SK-N-SH treated with all-trans-retinoic acid at 6 μM for 48 hours (cell line): ENCODE results near the gene KRT1.

Source experiments
- ATAC-seq: fragments of 200-7000 bp; cut with Tn5 transposase; 3 replicates; pipeline ENCODE4 v1.9.1; 2020; ENCODE audit warnings: mild to moderate bottlenecking, moderate library complexity
- ARNTL ChIP-seq: fragments of 450-650 bp; formaldehyde crosslinking; IDR thresholded peaks from 2 replicates; pipeline ENCODE4 v1.5.0; 2020; ENCODE audit warnings: low read depth, mild to moderate bottlenecking, moderate library complexity, borderline replicate concordance
- CSDC2 ChIP-seq: fragments of 250-450 bp; sonication (Bioruptor Pico); IDR thresholded peaks from 2 replicates; pipeline ENCODE4 v1.5.0; 2020; ENCODE audit warnings: mild to moderate bottlenecking, moderate library complexity
- GLIS3 ChIP-seq: fragments of 250-450 bp; sonication (Bioruptor Pico); IDR thresholded peaks from 2 replicates; pipeline ENCODE4 v1.5.0; 2020; ENCODE audit warnings: mild to moderate bottlenecking, moderate library complexity
- ISL1 ChIP-seq: fragments of 250-450 bp; sonication (Bioruptor Pico); IDR thresholded peaks from 2 replicates; pipeline ENCODE4 v2.1.2; 2022; ENCODE audit warnings: mild to moderate bottlenecking, moderate library complexity
- OSR1 ChIP-seq: fragments of 250-450 bp; sonication (Bioruptor Pico); IDR thresholded peaks from 2 replicates; pipeline ENCODE4 v1.8.0; 2022; ENCODE audit warnings: moderate library complexity, mild to moderate bottlenecking, inconsistent platforms
- PPARA ChIP-seq: fragments of 250-450 bp; sonication (Bioruptor Pico); IDR thresholded peaks from 2 replicates; pipeline ENCODE4 v1.5.0; 2020; ENCODE audit warnings: mild to moderate bottlenecking, borderline replicate concordance
- RARB ChIP-seq: fragments of 250-450 bp; sonication (Bioruptor Pico); IDR thresholded peaks from 2 replicates; pipeline ENCODE4 v1.8.0; 2021; ENCODE audit warnings: mild to moderate bottlenecking, moderate library complexity
- SNAI2 ChIP-seq: fragments of 250-450 bp; sonication (Bioruptor Pico); IDR thresholded peaks from 2 replicates; pipeline ENCODE4 v1.5.0; 2020; ENCODE audit warnings: mild to moderate bottlenecking, moderate library complexity
- TCF4 ChIP-seq: fragments of 250-450 bp; sonication (Bioruptor Pico); IDR thresholded peaks from 2 replicates; pipeline ENCODE4 v1.8.0; 2021; ENCODE audit warnings: mild to moderate bottlenecking, moderate library complexity, borderline replicate concordance
- ZC3H10 ChIP-seq: fragments of 250-450 bp; sonication (Bioruptor Pico); IDR thresholded peaks from 2 replicates; pipeline ENCODE4 v1.5.1; 2021; ENCODE audit warnings: mild to moderate bottlenecking, moderate library complexity
- ZFP3 ChIP-seq: fragments of 250-450 bp; sonication (Bioruptor Pico); IDR thresholded peaks from 2 replicates; pipeline ENCODE4 v1.5.0; 2020; ENCODE audit warnings: mild to moderate bottlenecking, moderate library complexity
- ZNF565 ChIP-seq: fragments of 450-650 bp; formaldehyde crosslinking; conservative IDR thresholded peaks from 2 replicates; pipeline ENCODE4 v1.5.0; 2020; ENCODE audit warnings: low read depth, mild to moderate bottlenecking, moderate library complexity
- ZNF70 ChIP-seq: fragments of 450-650 bp; formaldehyde crosslinking; IDR thresholded peaks from 2 replicates; pipeline ENCODE4 v1.5.0; 2020; ENCODE audit warnings: mild to moderate bottlenecking, moderate library complexity
- ZNF8 ChIP-seq: fragments of 450-650 bp; formaldehyde crosslinking; IDR thresholded peaks from 2 replicates; pipeline ENCODE4 v1.5.0; 2020; ENCODE audit warnings: mild to moderate bottlenecking, moderate library complexity
- TF ChIP-seq, protein P1 (sequence below): fragments of 250-450 bp; sonication (Bioruptor Pico); IDR thresholded peaks from 2 replicates; pipeline ENCODE4 v1.5.1; 2021; ENCODE audit warnings: mild to moderate bottlenecking, moderate library complexity
- TF ChIP-seq, protein P2 (sequence below): fragments of 250-450 bp; sonication (Bioruptor Pico); IDR thresholded peaks from 2 replicates; pipeline ENCODE4 v1.5.1; 2020; ENCODE audit warnings: low read depth, mild to moderate bottlenecking, moderate library complexity
- TF ChIP-seq, protein P3 (sequence below): fragments of 250-450 bp; sonication (Bioruptor Pico); IDR thresholded peaks from 2 replicates; pipeline ENCODE4 v1.8.0; 2020; ENCODE audit warnings: mild to moderate bottlenecking, moderate library complexity, borderline replicate concordance

Gene KRT1

DNA sequence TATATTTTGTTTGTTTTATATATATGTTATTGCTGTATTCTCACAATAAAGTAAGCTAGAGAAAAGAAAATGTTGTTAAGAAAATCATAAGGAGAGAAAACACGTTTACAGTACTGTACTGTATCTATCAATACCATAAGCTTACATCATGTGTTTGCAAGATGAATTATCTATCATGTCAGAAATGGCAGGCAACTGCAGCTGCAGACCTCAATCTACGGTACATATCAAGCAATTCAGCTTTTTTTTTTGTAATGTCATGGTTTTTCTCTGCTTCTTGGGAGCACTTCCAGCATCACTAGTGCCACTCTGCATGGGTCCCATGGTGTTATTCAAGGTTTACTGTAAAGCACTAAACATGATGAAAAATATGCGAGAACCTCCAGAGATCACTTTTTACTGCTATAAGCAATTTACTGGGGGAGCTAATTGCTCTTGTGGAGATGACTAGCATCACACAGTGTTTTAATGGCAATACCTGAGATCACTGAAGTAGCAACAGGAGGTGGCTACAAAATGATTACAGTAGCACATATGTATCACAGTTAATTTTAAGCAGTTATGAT lies 19.2 kb downstream of the KRT1 start:
- TF ChIP-seq ZC3H10 (CRISPR knock-in tag) (no peak), ZFP3 (no peak), RARB (CRISPR knock-in tag) (no peak), ZNF70 (CRISPR knock-in tag) (no peak), ARNTL (CRISPR knock-in tag) (no peak), GLIS3 (no peak)
- TF ChIP-seq, protein P1, sequence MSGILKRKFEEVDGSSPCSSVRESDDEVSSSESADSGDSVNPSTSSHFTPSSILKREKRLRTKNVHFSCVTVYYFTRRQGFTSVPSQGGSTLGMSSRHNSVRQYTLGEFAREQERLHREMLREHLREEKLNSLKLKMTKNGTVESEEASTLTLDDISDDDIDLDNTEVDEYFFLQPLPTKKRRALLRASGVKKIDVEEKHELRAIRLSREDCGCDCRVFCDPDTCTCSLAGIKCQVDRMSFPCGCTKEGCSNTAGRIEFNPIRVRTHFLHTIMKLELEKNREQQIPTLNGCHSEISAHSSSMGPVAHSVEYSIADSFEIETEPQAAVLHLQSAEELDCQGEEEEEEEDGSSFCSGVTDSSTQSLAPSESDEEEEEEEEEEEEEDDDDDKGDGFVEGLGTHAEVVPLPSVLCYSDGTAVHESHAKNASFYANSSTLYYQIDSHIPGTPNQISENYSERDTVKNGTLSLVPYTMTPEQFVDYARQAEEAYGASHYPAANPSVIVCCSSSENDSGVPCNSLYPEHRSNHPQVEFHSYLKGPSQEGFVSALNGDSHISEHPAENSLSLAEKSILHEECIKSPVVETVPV (CRISPR knock-in tag) = no peak
- ATAC-seq = no peak

DNA sequence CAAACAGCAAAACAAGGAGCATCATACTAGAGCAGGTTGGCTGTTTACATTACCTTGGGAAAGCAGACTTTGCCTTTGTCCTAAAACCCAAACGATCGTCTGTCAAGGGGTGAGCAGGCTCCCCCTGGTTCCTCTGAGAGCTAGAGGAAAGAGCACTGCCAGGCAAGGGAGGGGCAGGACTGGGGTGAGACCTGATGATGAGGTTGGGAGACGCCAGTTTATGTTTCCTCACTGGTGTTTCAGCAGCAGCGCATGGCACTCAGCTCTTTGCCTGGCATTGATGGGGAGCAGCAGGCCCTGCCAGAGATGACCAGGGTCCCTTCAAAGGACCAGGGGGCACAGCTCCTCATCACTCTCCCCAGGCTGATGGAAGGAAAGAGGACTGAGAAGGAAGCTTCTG lies 20.3 kb downstream of the KRT1 start:
- TF ChIP-seq ZNF565 (CRISPR knock-in tag) (no peak), ISL1 (CRISPR knock-in tag) (no peak), ARNTL (CRISPR knock-in tag) (no peak), ZNF70 (CRISPR knock-in tag) (no peak)
- TF ChIP-seq, protein P2, sequence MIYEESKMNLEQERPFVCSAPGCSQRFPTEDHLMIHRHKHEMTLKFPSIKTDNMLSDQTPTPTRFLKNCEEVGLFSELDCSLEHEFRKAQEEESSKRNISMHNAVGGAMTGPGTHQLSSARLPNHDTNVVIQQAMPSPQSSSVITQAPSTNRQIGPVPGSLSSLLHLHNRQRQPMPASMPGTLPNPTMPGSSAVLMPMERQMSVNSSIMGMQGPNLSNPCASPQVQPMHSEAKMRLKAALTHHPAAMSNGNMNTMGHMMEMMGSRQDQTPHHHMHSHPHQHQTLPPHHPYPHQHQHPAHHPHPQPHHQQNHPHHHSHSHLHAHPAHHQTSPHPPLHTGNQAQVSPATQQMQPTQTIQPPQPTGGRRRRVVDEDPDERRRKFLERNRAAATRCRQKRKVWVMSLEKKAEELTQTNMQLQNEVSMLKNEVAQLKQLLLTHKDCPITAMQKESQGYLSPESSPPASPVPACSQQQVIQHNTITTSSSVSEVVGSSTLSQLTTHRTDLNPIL = no peak
- ATAC-seq = no peak

DNA sequence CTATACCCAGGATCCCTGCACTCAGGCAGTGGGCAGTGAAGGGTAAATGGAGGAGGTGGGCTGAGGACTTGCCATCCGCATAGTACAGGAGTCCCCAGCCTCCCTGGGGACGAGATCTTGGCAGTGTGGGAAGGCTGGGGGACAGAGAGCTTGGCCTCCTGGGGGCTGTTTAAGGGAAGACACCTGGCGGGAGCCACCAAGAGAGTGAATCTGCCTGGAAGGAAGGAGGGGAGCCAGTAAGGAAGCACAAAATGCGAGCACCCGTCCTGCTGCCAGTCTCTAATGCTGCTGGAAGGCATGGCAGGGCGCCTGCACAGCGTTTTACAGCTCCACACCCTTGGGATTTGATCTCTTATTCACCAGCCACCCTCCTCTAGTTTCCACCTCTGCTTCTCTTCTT lies 20.8 kb downstream of the KRT1 start:
- TF ChIP-seq, protein P2 = no peak
- TF ChIP-seq CSDC2 (CRISPR knock-in tag) = no peak
- no peak for ATAC-seq

DNA sequence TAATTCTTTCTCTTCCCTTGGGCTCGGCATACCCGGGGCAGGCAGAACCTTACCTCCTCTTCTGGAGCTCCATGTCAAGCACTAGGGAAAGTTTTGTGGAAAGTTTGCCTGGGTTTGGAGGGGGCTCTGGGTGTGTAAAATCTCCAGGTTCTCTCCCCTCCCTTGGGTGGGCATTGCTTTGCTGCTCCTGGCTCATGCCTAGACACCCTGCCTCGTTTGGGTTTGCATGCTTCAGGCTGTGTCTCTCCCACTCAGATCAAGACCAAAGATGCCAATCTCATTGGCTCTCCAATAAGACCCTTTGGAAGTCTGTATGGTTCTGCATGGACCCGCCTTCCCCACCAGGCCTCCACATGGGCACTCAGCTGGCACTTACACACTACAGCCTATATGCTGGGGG lies 22.0 kb downstream of the KRT1 start:
- ATAC-seq = no peak
- TF ChIP-seq, protein P3, sequence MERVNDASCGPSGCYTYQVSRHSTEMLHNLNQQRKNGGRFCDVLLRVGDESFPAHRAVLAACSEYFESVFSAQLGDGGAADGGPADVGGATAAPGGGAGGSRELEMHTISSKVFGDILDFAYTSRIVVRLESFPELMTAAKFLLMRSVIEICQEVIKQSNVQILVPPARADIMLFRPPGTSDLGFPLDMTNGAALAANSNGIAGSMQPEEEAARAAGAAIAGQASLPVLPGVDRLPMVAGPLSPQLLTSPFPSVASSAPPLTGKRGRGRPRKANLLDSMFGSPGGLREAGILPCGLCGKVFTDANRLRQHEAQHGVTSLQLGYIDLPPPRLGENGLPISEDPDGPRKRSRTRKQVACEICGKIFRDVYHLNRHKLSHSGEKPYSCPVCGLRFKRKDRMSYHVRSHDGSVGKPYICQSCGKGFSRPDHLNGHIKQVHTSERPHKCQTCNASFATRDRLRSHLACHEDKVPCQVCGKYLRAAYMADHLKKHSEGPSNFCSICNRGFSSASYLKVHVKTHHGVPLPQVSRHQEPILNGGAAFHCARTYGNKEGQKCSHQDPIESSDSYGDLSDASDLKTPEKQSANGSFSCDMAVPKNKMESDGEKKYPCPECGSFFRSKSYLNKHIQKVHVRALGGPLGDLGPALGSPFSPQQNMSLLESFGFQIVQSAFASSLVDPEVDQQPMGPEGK (CRISPR knock-in tag) = no peak
- TF ChIP-seq ZNF8 (CRISPR knock-in tag) (no peak), RARB (CRISPR knock-in tag) (no peak), ZC3H10 (CRISPR knock-in tag) (no peak), PPARA (CRISPR knock-in tag) (no peak), ZNF565 (CRISPR knock-in tag) (no peak), TCF4 (CRISPR knock-in tag) (no peak), CSDC2 (CRISPR knock-in tag) (no peak)

DNA sequence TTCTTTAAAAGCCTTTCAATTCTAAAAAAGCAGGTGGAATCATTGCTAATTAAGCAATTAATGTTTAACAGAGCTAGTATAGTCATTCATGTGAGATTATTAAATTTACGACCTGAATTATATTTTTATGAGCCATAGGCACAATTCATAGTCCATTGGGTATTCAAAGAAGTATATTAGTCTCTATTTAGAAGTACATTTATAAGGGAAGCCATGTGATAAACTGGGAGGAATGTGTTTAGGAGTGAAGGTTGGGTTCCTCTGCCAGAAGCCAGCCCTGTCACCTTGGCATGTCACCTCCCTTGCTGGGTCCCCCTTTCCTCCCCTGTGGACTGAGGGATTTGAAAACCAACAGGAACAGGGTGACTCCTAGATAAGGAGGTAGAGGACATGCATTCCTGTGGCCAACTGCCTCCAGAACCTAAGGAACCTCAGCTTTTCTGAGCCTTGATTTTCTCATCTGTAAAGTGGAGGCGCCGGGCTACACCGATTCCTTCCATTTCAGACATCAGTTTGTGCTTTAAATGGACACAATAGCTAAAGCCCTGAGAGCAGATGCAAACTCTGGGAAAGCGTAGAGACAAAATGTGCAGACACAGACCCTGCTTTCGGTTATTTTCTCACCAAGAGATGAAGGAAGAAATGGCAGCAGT lies 22.8 kb downstream of the KRT1 start:
- no peak for ATAC-seq
- no peak for TF ChIP-seq SNAI2 (CRISPR knock-in tag)
- no peak for TF ChIP-seq ZNF8 (CRISPR knock-in tag)
- TF ChIP-seq ZNF565 (CRISPR knock-in tag) = no peak
- TF ChIP-seq, protein P2 = no peak
- no peak for TF ChIP-seq TCF4 (CRISPR knock-in tag)
- no peak for TF ChIP-seq OSR1 (CRISPR knock-in tag)
- no peak for TF ChIP-seq CSDC2 (CRISPR knock-in tag)
- no peak for TF ChIP-seq ZC3H10 (CRISPR knock-in tag)
